Measurements from ENCODE around the gene BMF.
"Not testable (repeated sequence)": the region's sequence is repeated elsewhere in the genome, so short reads cannot be mapped to it uniquely, and the experiment has no call there.

The BMF gene, protein sequence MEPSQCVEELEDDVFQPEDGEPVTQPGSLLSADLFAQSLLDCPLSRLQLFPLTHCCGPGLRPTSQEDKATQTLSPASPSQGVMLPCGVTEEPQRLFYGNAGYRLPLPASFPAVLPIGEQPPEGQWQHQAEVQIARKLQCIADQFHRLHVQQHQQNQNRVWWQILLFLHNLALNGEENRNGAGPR

DNA sequence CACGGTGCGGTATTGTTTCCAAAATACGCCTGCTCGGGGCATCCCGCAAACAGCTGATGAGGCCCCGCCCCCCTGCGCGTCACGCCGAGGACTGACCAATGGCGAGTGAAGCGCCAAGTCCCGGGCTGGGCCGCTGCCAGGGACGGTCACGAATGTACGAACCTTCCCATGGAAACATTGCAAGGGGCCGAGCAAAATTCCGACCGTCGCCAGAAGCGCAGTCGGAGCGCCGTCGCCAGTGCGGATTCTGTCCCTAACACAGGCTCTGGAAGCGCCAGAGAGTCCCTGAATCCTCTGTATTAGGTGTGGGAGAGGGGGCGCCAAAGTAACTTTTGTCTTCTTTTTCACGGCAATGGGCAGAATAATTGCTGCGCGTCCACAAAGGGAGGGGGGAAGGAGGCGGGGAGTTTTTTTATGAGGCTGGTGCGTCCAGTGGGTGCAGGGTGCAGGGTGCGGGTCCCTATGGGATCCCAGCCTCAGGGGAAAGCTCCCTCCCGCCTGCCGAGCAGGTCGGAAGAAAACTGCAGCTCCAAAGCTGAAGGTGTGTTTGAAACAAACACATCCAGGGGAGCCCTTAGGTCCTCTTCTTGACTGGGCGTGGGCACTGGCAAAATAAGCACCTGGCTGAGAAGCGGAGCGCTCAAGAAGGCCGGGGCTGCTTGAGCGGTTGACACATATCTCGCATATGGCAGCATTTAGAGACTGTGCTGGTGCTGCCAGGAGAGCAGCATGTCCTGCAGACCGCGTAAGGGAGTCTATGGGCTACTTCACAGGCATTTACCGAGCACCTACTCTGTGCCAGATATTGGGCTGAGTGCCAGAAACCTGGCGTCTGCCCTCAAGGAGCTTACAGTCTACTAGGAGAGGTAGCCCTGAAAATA is at the start of gene BMF:
TSS of gene BMF (minus strand) at position 25 of the 881 bp plus-strand sequence. CDS start 2,793 bp downstream, outside the sequence.
- peak; percentile 97 for DNase-seq

DNA sequence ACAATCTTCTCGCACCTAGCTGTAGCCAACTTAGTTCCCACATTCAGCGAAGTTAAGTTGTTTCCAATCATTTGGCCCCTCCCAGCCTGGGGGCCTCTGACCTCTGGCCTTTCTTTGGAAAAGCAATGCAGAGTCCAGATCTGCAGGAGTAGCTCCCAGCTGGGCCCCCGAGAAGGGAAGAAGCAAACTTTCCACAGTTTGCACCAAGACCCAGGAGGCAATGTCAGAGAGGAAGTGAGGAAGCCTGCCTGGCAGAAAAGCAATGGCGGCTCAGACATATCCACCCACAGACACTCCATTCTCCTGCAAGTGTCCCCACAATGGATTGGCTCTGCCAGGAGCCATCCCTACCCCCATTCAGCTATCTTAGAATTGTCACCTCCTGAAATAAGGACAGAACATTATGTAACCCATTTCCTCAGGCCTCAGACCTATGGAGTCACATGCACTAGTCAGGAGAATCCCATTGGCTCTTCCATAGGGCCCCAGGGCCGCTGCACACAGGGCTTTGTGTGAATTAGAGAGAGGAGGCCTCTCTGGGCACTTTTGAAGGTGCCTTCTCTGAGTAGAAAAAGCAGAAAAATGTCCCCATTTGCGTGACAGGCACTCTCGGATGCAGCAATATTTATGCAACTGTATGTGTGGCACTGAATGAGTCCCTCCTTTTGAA is 49.2 kb upstream of the BMF start:
- DNase-seq: no peak

DNA sequence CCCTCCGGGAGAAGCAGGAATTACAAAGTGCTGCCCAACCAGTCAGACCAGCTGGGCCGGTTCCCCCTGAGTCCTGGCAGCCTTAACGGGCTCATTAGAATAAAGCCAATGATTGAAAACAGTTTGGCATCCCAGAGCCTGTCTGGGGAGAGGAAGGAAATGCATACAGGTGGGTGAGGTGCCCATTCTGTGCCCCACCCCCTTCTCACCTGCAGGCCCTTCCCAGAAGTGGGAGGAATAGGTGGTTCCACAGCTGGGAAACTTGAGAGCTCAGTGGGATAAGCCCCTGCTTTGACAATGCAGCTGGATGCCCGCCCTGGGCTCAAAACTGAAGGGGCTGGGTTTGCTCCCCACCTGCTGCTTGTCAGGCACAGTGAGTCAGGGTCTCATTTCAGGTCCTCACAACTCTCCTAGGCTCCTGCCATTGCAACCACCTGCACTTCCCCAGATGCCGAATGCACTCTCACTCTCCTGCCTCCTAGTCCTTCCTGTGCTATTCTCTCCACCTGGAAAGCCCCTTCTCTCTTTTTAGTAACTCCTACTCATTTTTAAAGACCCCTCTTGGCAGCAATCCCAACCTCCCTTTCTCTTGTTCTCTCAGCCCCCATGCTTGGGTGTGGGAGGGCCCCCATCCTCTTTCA is 46.7 kb upstream of the BMF start:
- peak; percentile 90 for DNase-seq

DNA sequence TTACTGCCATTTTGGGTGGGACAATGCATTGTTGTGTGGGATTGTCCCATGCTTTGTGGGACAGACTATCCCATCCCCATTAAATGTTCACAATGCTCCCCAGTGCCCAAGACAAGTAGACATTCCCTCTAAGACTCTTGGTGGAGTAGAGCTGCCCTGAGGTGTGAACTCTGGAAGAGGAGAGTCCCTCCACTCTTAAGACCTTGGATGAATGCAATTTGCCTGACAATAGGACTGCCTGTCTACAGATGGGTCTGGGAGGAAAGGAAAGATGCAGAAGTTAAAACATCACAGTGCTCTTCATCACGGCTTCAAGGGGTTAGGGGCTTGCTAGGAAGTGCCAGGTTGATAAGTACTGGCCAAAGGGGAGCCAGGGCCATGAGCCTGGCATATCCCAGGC is 46.1 kb upstream of the BMF start:
- DNase-seq: peak; percentile 14

DNA sequence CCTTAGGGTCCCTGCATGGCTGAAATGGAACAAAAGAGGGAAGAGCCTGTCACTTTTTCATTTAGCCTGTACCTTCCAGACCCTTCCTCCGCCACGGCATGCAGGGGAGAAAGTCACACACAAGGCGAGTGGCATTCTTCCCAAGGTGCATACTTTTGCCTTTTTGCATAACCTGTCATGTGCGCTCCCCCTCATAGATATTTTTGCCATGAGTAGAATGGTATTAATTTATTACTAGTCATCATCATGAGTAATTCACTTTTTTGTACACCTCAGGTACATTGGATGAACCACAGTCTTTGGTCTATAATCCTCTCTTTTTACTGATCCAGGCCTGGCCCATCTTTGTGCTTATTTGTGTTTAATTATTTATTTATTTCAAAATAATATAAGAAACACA is 43.3 kb upstream of the BMF start:
- DNase-seq: no peak

DNA sequence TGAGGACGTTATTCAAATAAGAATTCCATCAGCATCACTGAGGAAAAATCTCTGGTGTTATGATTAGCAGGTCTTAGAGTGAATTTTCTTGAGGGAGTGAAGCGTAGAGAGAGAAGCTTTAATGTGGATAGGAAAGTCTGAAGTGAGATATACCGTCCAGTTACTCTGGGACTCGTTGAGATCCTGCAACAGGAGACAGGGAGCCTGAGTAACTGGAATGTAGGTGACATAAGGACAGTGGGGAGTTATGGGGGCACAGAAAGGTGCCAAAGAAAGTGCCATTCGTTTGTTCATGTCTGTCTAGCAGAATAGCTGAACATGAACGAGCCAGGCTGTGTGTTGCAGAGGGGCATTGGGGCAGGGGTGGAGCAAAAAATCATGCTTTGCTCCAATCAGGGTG is 42.8 kb upstream of the BMF start:
- no peak for DNase-seq

DNA sequence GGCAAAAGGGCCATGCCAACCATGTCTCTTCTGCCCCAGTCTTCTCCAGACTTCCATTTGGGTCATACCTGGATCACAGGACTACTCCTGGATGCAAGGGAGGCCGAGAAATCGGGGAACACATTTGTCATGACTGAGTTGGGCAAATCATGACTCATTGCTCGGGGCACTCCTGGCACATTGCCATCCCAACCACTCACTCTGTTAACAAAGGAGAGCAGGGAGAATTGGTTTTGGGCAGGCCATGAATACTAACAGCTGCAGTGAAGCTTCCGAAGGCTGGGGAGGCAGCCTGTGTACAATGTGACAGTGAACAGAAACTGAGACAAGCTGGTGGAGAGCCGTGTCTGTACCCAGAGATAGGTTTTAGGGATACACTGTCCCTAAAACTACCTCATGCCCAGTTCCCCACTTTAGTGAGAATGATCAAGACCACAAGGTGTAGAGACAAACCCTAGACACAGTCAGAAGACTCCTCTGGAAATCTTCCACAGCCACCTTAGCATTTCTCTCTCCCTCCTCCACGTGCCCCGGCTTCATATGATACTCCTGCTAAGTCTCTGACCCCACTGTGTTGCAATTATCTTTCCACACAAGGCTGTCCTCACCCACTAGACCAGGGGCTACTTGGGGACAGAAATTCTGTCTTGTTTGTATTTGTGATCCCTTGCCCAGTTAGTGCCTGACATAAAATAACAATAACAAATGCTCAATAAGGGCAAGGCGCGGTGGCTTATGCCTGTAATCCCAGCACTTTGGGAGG is 41.7 kb upstream of the BMF start:
- peak; percentile 91 for DNase-seq

DNA sequence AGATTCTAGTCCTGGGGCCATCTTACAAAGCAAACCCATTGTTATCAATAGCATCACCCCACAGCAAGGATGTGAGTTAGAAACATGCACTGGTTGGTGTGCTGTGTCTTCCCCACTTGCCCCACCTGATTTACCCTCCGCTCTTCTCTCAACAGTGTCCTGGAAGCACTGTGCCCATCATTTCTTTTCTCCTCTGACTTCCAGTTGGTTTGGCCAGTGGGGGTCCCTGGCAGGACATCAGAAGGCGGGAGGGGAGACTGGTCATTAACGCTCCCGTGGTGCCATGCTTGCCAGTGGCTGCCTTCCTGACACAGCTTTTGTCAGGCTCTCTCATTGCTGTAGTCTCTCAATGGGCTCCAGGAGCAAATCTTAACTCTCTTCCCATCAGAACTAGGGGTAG is 40.7 kb upstream of the BMF start:
- DNase-seq: no peak

DNA sequence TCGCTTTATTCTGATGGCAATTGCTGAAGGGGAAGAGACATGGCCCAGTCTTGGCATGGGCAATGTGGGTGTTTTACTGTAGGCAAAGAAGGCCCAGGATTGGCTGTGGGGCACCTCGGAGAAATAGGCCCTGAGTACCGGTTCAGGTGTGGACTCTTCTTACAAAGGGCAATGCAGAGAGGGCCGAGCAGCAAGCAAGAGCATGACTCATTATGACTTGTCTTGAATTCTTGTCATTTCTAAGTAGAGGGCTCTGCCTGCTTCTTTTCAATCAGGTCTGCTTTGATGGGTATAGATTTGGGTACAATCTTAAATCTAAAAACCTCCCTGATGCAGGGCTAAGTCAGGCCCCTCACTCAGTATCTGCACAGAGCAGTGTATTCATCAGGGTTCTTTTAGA is 37.4 kb upstream of the BMF start:
- DNase-seq: no peak

DNA sequence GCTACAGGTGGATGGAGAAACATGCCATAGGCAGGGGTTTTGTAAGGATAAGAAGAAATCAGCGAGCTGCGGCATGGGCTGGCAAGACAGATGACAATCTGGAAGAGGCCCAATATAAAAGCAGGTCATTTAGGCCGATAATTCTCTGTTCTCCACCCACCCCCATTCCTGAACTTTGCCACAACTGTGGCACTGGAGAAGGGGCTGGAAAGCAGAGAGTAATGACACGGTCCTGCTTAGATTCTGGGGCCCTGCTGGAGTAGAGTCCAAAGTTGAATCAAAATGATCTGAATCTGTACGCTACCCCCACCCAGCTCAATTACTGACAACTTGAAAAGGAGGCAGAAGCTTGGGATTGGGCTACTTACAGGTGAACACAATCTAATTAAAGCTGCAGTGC is 33.7 kb upstream of the BMF start:
- DNase-seq: no peak

DNA sequence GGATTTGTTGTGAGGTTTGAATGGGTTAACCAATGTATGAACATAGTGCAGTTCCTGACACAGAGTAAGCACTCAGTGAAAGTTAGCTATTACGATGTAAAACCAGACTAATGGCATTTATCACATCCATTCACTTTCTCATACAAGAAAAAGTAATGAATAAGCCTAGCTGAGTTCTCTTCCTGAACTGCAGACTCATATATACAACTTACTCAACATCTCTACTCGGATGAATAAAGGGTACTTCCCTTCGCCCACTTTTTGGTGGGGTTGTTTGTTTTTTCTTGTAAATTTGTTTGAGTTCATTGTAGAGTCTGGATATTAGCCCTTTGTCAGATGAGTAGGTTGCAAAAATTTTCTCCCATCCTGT is 29.5 kb upstream of the BMF start:
- DNase-seq: not testable (repeated sequence)

DNA sequence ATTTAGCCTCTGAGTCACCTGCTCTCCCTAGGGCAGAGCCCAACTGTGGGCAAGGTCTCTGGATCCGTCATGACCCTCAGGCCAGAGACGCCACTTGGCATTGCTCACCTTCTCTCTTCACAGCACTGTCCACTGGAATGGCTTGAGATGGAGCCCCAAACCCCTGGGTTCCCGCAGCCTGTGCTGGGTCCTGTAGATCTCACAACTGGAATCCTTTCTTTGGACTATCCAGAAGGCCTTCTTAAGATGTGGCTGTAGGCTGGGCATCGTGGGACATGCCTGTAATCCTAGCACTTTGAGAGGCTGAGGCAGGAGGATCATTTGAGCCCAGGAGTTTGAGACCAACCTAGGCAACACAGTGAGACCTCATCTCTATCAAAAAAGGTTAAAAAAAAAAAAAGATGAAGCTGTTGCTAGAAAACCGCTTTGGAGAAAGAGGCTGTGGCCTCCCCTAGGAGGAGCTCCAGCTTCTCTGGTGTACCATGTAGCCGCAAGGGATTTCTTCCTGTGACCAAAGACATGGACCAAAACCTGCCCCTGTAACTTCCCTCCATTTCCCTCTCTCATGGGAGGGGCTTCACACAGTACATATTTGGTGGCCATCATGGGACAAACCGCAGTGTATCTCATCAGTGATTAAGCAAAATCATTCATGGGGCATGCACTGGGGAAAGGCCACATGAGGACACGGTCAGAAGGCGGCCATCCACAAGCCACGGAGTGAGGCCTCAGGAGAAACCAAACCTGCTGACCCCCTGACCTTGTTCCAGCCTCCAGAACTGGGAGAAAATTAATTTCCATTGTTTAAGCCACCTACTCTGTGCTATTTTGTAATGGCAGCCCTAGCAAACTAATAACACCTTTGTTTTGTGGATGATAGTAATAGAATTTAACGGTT is 28.9 kb upstream of the BMF start:
- DNase-seq: no peak

DNA sequence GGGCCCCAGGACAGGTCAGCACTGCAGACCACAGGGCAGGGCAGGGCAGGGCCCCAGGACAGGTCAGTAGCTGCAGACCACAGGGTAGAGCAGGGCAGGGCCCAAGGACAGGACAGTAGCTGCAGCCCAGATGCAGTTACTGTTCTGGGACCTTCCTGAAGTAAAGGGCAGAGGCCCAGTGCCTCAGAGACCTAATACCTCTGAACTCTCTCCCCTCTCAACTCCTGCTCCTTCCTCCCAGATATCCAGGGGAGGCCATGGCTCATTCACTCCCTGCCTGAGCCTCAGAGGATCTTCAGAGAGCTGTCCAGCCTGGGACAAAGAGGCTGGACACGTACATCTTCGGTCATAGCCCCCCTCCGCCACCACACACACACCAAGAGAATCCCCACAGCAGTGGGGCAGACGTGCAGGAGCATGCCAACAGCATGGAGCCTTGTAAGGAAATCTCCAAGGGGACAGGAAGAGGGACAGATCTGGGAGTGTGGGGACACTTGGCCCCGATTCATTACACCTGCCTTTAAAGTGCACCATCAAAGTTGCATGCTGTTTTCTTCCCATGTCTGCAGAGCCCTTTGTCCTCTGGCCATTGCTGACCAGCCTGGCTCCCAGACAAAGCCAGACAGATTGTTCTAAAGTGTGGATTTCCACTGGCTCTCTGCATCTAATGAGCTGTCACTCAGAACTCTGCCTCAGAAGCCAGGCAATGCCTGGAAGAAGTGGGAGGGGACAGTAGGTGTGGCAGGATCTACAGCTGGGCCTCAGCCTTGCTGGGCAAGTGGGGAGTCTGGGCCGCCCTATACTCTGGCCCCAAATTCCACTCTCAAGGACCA is 28.0 kb upstream of the BMF start:
- DNase-seq: no peak

DNA sequence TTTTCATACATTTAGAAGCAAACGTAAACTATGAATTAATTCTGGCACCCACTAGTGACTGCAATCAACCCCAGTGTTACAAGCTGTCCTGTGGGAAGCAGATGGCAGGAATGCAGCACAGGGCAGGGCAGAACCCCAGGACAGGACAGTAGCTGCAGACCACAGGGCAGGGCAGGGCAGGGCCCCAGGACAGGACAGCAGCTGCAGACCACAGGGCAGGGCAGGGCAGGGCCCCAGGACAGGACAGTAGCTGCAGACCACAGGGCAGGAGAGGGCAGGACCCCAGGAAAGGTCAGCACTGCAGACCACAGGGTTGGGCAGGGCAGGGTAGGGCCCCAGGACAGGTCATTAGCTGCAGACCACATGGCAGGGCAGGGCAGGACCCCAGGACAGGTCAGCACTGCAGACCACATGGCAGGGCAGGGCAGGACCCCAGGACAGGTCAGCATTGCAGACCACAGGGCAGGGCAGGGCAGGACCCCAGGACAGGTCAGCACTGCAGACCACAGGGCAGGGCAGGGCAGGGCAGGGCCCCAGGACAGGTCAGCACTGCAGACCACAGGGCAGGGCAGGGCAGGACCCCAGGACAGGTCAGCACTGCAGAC is 27.3 kb upstream of the BMF start:
- DNase-seq: not testable (repeated sequence)

DNA sequence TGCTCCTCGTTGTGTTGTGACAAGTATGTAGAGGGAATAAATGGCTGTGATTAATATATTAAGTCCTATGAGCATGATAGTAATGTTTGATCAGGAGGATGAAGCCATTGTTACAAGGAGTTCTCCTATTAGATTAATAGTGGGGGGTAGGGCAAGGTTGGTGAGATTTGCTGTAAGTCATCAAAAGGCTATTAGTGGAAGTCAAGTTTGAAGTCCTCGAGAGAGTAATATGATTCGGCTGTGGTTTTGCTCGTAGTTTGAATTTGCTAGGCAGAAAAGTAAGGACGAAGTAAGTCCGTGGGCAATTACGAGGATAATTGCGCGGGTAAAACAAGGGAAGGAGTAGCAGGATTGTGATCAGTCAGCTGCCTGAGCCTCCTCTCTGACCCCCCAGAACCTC is 26.2 kb upstream of the BMF start:
- no peak for DNase-seq

DNA sequence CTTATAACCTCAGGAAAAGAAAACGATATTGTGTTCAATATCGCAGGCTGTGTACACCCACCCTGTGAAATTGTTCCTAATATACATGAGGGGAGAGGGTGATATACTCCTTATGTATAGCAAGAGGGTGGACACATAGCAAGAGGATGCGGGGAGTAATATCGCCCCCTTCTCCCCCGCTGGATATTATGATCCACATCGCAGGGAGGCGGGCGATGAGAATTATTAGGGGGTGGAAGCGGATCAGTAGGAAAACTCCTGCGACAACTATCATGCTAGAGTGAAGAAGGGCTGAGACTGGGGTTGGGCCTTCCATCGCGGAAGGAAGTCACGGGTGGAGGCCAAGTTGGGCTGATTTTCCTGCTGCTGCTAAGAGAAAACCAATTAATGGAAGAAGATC is 24.9 kb upstream of the BMF start:
- DNase-seq: no peak

DNA sequence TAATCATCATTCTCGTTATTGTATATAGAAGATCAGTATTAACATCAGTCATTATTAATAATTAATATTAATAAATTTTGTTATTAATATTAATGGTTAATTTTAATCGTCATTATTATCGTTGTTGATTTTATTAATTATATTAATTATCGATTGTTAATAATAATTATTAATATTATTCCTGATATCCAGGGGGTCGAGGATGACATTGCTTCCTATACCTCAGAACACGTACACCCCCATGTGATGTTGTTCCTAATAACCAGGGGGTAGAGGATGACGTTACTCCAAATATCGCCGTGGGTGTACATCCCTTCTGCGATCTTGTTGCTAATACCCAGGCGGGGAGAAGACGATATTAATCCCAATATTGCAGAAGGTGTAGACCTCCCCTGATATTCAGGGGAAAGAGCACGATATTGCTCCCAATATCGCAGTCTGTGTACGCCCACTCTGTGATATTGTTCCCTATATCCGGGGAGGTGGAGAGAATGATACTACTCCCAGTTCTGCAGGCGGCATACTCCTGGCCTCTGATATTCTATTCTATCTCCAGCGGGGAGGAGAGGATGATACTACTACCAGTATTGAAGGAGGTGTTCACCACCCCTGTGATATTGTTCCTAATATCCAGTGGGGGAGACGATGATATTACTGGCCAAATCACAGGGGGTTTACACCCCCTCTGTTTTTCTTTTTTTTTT is 22.3 kb upstream of the BMF start:
- no peak for DNase-seq

DNA sequence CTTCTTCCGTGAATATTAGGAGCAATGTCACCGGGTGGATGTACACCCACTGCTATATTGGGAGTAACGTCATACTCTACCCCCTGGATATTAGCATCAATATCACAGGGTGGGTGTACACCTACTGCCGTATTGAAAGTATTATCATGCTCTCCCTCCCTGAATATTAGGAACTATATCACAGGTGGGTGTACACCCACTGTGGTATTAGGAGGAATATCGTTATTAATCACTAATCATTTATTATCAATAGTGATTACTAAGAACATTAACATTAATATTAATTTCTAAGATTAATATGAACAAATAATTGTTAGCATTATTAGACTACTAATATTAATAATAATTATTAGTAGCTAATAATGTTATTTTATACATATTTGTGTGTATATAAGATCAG is 21.4 kb upstream of the BMF start:
- no peak for DNase-seq

DNA sequence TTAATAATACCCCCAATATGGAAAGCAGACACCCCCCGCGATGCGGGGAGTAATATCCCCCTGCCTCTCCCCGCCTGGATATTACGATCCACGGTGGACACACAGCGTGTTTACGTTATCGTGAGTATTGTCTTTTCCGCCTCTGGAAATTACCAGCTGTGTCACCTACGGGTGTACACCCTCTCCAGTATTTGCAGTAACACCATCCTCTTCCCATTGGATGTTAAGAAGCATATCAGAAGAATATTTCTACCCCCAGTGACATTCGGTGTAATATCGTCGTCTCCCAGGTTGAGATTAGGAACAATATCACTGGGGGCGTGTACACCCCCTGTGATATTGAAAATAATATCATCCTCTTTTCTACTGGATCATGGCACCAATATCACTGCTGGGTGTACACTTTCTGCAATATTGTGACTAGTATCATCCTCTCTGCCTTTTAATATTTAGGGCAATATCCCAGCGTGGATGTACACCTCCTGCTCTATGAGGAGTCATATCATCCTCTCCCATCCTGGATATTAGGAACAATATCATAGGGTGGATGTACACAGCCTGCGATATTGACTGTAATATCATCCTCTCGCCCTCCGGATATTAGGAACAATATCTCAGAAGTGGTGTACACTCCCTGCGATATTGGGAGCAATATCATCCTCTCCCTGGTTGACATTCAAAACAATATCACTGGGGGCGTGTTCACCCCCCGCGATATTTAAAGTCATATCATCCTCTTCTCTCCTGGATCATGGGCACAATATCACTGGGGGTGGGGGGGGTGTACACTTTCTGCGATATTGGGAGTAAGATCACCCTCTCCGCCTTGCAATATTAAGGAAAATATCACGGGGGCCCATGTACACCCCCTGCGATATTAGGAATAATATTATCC is 20.3 kb upstream of the BMF start:
- no peak for DNase-seq
